Middle frontal gyrus (tissue), 1 donor: ENCODE results near the gene ARID1A.
A peak's percentile ranks its signal among the peaks of the same experiment; 100 is the strongest.

Source experiments
- DNase-seq: peaks from one replicate; pipeline ENCODE4 v3.0.0-alpha.2; 2015; ENCODE audit warnings: low spot score; ENCODE audit errors: extremely low spot score

The ARID1A gene

GRCh38 chr1:26727476-26727875 is 31.7 kb downstream of the ARID1A start:
- DNase-seq: no peak

DNA sequence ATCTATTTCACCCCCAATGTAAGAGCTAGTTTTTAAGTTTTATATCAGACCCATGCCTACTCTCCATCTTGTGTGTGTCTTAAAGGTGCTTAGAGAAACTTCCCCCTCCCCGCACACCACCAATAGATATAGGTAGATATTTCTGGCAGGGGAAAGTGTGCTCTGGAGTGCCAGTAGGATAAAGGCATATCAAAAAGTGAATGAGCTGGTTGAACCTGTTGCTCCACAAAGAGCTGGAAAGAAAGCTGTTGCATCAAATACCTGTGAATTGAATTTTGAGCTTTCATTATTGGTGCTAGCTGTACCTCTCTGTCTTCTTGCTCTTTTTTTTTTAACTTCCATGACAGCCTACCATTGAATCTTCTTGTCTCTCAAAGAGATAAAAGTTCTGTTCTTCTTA is 32.8 kb downstream of the ARID1A start:
- no peak for DNase-seq

DNA sequence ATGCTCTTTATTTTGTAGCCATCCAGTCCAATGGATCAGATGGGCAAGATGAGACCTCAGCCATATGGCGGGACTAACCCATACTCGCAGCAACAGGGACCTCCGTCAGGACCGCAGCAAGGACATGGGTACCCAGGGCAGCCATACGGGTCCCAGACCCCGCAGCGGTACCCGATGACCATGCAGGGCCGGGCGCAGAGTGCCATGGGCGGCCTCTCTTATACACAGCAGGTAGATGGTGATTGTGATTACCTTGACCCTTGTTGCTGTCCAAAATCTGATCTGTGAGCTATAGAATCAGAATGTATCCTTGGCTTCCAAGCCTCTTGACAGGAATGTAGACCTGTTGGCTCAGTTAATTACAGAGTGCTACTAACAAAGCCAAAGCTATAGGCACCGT is 33.8 kb downstream of the ARID1A start:
- no peak for DNase-seq

GRCh38 chr1:26730695-26731094 is 34.9 kb downstream of the ARID1A start:
- no peak for DNase-seq

DNA sequence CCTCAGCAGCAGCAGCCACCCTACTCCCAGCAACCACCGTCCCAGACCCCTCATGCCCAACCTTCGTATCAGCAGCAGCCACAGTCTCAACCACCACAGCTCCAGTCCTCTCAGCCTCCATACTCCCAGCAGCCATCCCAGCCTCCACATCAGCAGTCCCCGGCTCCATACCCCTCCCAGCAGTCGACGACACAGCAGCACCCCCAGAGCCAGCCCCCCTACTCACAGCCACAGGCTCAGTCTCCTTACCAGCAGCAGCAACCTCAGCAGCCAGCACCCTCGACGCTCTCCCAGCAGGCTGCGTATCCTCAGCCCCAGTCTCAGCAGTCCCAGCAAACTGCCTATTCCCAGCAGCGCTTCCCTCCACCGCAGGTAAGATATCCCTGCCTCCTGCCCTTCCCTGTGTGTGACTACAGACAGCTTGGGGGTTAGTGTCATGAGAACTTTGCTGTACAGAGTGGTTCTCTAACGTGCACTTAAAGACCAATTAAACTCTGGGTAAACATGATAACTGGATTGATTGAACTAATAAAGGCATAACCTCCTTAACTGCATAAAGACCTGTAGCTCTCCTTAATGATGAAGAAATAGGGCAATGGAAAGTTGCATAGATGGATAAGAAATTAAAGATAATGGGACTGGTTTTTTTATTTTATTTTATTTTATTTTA is 35.6 kb downstream of the ARID1A start:
- no peak for DNase-seq

GRCh38 chr1:26733392-26733791 is 37.6 kb downstream of the ARID1A start:
- no peak for DNase-seq

- DNase-seq: no peak
These were observed 38.2 kb downstream of the ARID1A start for GRCh38 chr1:26733982-26734381.

DNA sequence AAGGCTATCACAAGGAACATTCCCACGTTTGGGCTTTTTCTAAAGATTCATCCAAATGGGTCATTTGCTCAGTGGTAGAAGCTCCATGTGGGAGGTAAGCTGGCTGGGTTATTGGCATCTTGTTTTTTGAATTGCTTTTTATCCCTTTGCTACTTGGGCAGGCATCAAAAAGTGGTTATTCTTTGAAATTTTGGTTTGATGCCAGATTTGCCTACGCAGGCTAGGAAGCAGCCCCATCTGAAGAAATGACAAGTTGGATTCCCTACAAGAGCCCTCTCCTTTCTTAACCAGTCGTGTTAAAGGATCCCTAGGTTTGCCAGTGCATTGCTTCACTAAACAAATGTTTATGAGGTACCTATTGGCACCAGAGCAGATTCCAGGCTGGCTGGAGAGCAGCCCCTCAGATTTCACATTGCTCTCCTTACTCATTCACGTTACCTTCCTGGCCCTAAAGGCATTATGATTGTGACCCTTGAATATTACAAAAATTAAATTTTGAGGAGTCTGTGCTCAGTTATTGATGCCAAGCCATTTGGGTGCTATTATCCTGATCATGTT is 38.8 kb downstream of the ARID1A start:
- DNase-seq: no peak

DNA sequence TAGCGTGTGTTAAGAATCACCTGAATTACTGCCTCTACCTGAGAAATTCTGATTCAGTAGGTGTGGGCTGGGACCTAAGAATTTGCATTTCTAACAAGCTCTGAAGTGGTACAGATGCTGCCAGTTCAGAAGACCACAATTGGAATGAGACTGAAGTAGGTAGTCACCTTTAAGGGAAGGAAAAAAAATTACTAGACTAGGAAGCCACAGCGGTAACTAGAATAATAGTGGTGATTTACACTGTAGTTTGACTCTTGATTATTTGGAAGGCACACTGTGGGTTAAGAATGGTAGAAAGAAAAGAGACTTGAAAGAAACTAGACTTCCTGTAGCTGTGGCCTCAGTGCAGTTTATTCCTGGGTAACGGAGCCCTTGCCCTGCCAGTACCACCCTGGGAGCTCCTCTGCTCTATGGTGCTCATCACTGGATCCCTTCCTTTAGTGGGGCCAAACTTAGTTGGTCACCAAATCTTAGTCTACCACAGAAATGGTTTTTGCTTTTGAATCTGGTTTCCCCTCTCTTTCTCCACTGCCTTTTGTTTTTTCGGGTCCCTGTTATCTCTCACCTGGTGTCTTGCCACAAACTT is 43.6 kb downstream of the ARID1A start:
- DNase-seq: no peak

GRCh38 chr1:26740023-26740634 is 44.3 kb downstream of the ARID1A start:
- DNase-seq: no peak

GRCh38 chr1:26740952-26741351 is 45.1 kb downstream of the ARID1A start:
- no peak for DNase-seq

GRCh38 chr1:26743426-26744059 is 47.7 kb downstream of the ARID1A start:
- no peak for DNase-seq

DNA sequence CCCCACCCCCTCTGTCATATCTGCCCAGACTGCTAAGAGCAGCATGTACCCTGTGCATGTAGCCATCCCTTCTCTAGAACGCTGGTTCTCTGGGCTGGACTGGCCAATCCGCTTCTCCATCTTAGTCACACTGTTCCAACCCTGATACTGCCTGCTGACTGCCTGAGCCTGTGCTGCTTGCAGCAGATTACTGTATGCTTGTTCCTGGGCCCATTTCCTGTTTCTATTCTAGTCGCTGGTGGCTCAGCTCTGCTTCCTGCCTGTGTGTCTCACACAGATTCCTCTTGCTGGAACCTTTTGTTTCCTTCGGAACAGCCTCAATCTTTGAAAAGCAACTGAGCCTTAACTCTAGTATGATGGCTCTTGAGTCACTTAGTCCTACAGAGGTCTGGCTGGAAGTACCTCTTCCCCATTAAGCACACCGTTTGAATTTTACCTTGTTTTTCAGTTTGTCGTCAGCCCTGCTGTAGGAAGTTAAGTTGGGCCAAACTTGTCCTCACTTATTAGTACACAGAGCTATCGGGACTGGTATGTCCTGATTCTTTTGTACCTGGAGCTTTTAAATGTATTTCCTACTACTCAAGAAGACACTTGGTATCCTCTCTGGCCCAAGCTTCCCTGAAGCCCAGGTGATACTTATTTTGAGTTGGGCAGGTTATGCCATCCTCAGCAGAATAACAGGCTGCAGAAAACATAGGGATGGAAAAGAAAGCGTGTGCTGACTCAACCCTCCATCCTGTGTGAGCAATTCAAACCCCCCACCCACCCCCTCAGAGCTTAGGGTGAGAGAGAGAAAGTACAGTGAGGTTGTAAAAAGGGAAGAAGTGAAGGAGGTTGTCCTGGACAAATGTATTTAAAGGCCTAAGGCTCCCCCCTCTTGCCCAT is 48.5 kb downstream of the ARID1A start:
- DNase-seq: peak; percentile 39

DNA sequence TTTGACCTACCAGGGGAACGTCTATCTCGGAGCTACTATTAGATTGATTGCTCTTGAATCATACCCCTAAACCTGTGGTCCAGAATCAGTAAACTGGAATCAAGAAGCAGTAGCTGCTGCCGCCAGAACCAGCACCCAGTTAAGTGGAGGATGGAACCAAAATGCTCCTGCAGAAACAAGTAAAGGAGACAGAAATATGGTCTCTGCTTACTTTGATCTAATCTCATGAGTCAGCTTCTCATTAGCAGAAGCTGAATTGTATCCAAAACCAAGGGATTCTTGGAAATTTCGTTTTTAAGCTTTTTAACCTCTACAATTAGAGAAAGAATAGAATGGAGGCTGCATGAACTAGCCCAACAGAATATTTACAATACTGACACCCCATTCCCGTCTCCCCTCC is 49.4 kb downstream of the ARID1A start:
- DNase-seq: no peak

DNA sequence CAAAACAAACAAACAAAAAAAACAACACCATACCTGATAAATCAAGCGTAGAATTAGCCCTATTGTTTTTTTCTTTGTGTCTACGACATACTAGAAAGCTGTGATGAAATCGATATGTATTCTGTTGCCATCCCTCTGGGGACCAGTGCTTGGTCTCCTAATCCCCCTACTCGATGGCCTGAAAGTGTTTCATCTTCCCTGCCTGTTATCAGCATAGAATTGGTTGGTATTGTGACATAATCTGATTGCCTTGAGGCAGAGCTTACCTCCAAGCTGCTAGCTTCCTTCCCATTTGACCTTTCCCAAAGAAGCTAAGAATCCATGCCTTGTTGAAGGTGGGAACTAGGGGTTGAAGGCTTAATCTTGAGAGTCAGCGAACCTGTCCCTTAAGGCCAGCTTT is 51.2 kb downstream of the ARID1A start:
- no peak for DNase-seq

- DNase-seq: no peak
These were observed 52.5 kb downstream of the ARID1A start for GRCh38 chr1:26748351-26748750.

DNA sequence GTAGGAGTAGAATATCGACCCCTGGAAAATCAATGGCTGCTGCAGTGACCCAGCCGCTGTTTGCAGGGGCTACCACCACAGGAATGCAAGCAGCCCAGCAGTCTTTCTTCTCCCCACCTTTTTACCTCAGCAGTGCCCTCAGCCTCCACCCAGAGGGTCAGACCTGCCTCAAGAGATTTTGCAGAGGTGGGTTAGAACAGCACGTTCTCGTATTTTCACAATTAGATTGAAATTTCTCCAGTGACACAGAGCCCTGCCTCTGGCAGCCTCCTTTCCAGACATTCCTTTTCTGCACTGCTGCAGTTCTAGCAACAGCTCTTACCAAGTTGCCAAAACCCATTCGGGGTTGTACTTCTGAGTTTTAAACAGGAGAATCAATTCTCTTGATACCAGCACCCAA is 53.6 kb downstream of the ARID1A start:
- no peak for DNase-seq

- DNase-seq: no peak
These were observed 54.6 kb downstream of the ARID1A start for GRCh38 chr1:26750428-26750827.

GRCh38 chr1:26752519-26752918 is 56.7 kb downstream of the ARID1A start:
- no peak for DNase-seq

GRCh38 chr1:26754086-26754874 is 58.5 kb downstream of the ARID1A start:
- no peak for DNase-seq
